Left renal pelvis (tissue), 4 donors: ENCODE results near the gene FAM174B. TPM values are rescaled to one million over a fixed set of nuclear protein-coding genes. Genes with fewer than 3 reads are reported as not detected.

Source experiments
- DNase-seq, 4 donors: peaks; one replicate each; pipeline ENCODE4 v3.0.0-alpha.2; 2013; ENCODE audit warnings: low read depth in 4 of 4, low spot score in 3 of 4
- polyA plus RNA-seq, 4 donors: library from polyadenylated mRNA; unstranded; fragments of 120-200 nt; gene quantifications; one replicate each; pipeline ENCODE4 v1.2.1, GENCODE V29; 2013; ENCODE audit not compliant: insufficient read length in 4 of 4

The FAM174B gene
- polyA plus RNA-seq, 4 donors: 16.3 to 40.1 (median 36.2) TPM

GRCh38 chr15:92603743-92604470 is 51.7 kb downstream of the FAM174B start:
- DNase-seq: no peak

GRCh38 chr15:92603278-92603677 is 52.3 kb downstream of the FAM174B start:
- DNase-seq: no peak

GRCh38 chr15:92602267-92602593 is 53.3 kb downstream of the FAM174B start:
- DNase-seq: no peak

GRCh38 chr15:92601592-92602266 is 53.8 kb downstream of the FAM174B start:
- DNase-seq: no peak

- no peak for DNase-seq
Measured at GRCh38 chr15:92600856-92601255, 54.7 kb downstream of the FAM174B start.

- no peak for DNase-seq
Measured at GRCh38 chr15:92599394-92599970, 56.1 kb downstream of the FAM174B start.

GRCh38 chr15:92597548-92597947 is 58.0 kb downstream of the FAM174B start:
- no peak for DNase-seq

- no peak for DNase-seq
Measured at GRCh38 chr15:92596623-92597022, 59.0 kb downstream of the FAM174B start.

GRCh38 chr15:92595506-92596381 is 59.8 kb downstream of the FAM174B start:
- DNase-seq: peak in 1 of 4 donors; percentile 18

- DNase-seq: no peak
Measured at GRCh38 chr15:92591275-92591674, 64.3 kb downstream of the FAM174B start.

GRCh38 chr15:92586966-92587365 is 68.6 kb downstream of the FAM174B start:
- no peak for DNase-seq

GRCh38 chr15:92586383-92586942 is 69.1 kb downstream of the FAM174B start:
- no peak for DNase-seq

- DNase-seq: no peak
Measured at GRCh38 chr15:92584105-92584504, 71.5 kb downstream of the FAM174B start.

- DNase-seq: no peak
Measured at GRCh38 chr15:92583096-92584034, 72.2 kb downstream of the FAM174B start.

- DNase-seq: no peak
Measured at GRCh38 chr15:92582206-92582605, 73.4 kb downstream of the FAM174B start.

- no peak for DNase-seq
Measured at GRCh38 chr15:92580933-92581445, 74.6 kb downstream of the FAM174B start.

- no peak for DNase-seq
Measured at GRCh38 chr15:92580521-92580920, 75.1 kb downstream of the FAM174B start.

- no peak for DNase-seq
Measured at GRCh38 chr15:92579931-92580470, 75.6 kb downstream of the FAM174B start.

- DNase-seq: no peak
Measured at GRCh38 chr15:92579486-92579885, 76.1 kb downstream of the FAM174B start.
